DND-41 (cell line): ENCODE results near the gene NACC2.

Experiments used
- CTCF ChIP-seq: IDR thresholded peaks from 2 replicates; pipeline ENCODE4 v1.5.1; 2012; ENCODE audit warnings: borderline replicate concordance, low read length, moderate library complexity, mild to moderate bottlenecking; ENCODE audit not compliant: poor library complexity, severe bottlenecking; ENCODE audit errors: extremely low read depth
- EZH2 ChIP-seq: IDR thresholded peaks from 3 replicates; pipeline ENCODE4 v1.6.1; 2012; ENCODE audit warnings: borderline replicate concordance, low read depth, mild to moderate bottlenecking, moderate library complexity, low read length, inconsistent platforms; ENCODE audit not compliant: severe bottlenecking

GRCh38 chr9:136075881-136076678, 19.0 kb downstream of the NACC2 start:
- TF ChIP-seq CTCF (no peak), EZH2 (no peak)
